Ishikawa (cell line): Measurements from ENCODE around the gene OSCP1.

ENCODE experiments used
- EP300 ChIP-seq: IDR thresholded peaks from 2 replicates; pipeline ENCODE4 v1.6.1; 2012; ENCODE audit warnings: borderline replicate concordance
- TEAD4 ChIP-seq: IDR thresholded peaks from 2 replicates; pipeline ENCODE4 v1.6.1; 2012

DNA sequence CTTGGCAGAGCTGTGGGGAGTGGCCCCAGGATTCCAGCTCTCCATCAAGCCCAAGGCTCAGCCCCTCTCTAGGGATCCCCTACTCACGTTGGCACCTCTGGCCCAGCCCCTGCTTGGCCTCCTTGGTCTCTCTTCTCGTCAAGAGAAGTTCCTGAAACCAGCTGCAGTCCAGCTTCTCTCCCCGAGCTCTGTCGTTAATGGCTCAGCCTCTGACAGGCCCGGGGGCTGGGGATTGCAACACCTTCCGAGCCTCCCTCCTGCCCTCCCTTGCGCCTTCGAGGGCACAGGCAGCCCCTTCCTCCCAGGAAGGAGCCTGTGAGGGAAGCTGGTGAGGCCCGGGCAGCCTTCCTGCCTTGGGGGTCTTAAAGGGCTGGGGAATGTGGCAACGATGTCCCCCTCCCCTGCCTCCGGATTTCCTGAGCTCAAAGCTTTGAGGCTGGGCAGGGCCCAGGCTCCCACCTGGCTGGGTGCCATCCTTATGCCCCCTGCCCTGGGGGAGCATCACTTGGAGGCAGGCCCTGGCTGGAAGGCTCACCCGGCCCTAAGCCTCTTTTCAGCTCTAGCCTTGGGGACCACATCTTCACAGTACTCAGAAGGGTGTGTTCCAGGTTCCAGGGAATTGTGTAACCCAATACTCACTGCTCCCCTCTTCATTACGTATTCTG, 32.6 kb upstream of the OSCP1 start, which contains the start of gene CSF3R:
- no peak for TF ChIP-seq EP300
- no peak for TF ChIP-seq TEAD4
